Right hindlimb (tissue), 1 donor: ENCODE measurements around the gene MACROD2.

Experiments
- DNase-seq: peaks from one replicate; pipeline ENCODE4 v3.0.0-alpha.2; 2018

The MACROD2 gene

GRCh38 chr20:15422966-15423365 lies 1427.7 kb downstream of the MACROD2 start:
- no peak for DNase-seq

GRCh38 chr20:15439551-15439950 lies 1444.2 kb downstream of the MACROD2 start:
- peak; percentile 46 for DNase-seq

- DNase-seq, result no peak
These were observed 1444.9 kb downstream of the MACROD2 start for GRCh38 chr20:15440049-15440820.

- peak; percentile 40 for DNase-seq
These were observed 1449.9 kb downstream of the MACROD2 start for GRCh38 chr20:15445056-15445840.

- peak; percentile 59 for DNase-seq
These were observed 1451.1 kb downstream of the MACROD2 start for GRCh38 chr20:15446373-15446772.

- no peak for DNase-seq
These were observed 1452.2 kb downstream of the MACROD2 start for GRCh38 chr20:15447549-15447948.

- no peak for DNase-seq
These were observed 1453.7 kb downstream of the MACROD2 start for GRCh38 chr20:15449061-15449460.

- no peak for DNase-seq
These were observed 1455.9 kb downstream of the MACROD2 start for GRCh38 chr20:15451241-15451640.

GRCh38 chr20:15455279-15455678 lies 1460.0 kb downstream of the MACROD2 start:
- no peak for DNase-seq

GRCh38 chr20:15461938-15462337 lies 1466.6 kb downstream of the MACROD2 start:
- no peak for DNase-seq

GRCh38 chr20:15475483-15475882 lies 1480.2 kb downstream of the MACROD2 start:
- DNase-seq, result peak; percentile 71

- no peak for DNase-seq
These were observed 1480.9 kb downstream of the MACROD2 start for GRCh38 chr20:15476186-15476585.

- no peak for DNase-seq
These were observed 1481.5 kb downstream of the MACROD2 start for GRCh38 chr20:15476781-15477180.

GRCh38 chr20:15482525-15482924 lies 1487.2 kb downstream of the MACROD2 start:
- DNase-seq, result no peak

GRCh38 chr20:15485519-15485918 lies 1490.2 kb downstream of the MACROD2 start:
- DNase-seq, result no peak

- DNase-seq, result no peak
These were observed 1491.7 kb downstream of the MACROD2 start for GRCh38 chr20:15487030-15487429.

GRCh38 chr20:15487682-15488081 lies 1492.4 kb downstream of the MACROD2 start:
- DNase-seq, result no peak

- no peak for DNase-seq
These were observed 1496.3 kb downstream of the MACROD2 start for GRCh38 chr20:15491575-15491974.

GRCh38 chr20:15494851-15495250 lies 1499.5 kb downstream of the MACROD2 start:
- DNase-seq, result no peak

- no peak for DNase-seq
These were observed 1501.3 kb downstream of the MACROD2 start for GRCh38 chr20:15496501-15497039.

- DNase-seq, result no peak
These were observed 1503.6 kb downstream of the MACROD2 start for GRCh38 chr20:15498926-15499325.

- DNase-seq, result no peak
These were observed 1511.0 kb downstream of the MACROD2 start for GRCh38 chr20:15506311-15506710.

- DNase-seq, result no peak
These were observed 1511.8 kb downstream of the MACROD2 start for GRCh38 chr20:15507151-15507550.

- no peak for DNase-seq
These were observed 1516.2 kb downstream of the MACROD2 start for GRCh38 chr20:15511551-15511950.
